ENCODE results near the gene PPIL3.

GRCh38 chr2:200856806-200857205 lies 32.1 kb downstream of the PPIL3 start:
- no peak for TF ChIP-seq POLR2AphosphoS5 (IDR thresholded peaks at IDR 0.05)
- no peak for TF ChIP-seq POLR2A (IDR thresholded peaks at IDR 0.05)
- no peak for TF ChIP-seq CTCF (IDR thresholded peaks at IDR 0.05)

All from breast epithelium (tissue), 3 donors.